Fibroblast of peridontal ligament (primary cell): ENCODE measurements around the gene TMEM212.
"Not testable (repeated sequence)": the region's sequence is repeated elsewhere in the genome, so short reads cannot be mapped to it uniquely, and the experiment has no call there.

Experiments used
- DNase-seq: peaks from one replicate; pipeline ENCODE4 v3.0.0-alpha.2; 2010; ENCODE audit errors: extremely low read depth

The TMEM212 gene

DNA sequence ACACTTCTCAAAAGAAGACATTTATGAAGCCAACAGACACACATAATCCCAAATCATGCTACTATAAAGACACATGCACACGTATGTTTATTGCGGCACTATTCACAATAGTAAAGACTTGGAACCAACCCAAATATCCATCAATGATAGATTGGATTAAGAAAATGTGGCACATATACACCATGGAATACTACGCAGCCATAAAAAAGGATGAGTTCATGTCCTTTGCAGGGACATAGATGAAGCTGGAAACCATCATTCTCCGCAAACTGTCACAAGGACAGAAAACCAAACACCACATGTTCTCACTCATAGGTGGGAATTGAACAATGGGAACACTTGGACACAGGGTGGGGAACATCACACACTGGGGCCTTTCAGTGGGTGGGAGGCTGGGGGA, 15.6 kb downstream of the TMEM212 start:
- not testable (repeated sequence) for DNase-seq

GRCh38 chr3:171860830-171861535, 17.8 kb downstream of the TMEM212 start:
- peak; percentile 96 for DNase-seq

- no peak for DNase-seq
These were observed 19.2 kb downstream of the TMEM212 start for GRCh38 chr3:171862392-171862791.

DNA sequence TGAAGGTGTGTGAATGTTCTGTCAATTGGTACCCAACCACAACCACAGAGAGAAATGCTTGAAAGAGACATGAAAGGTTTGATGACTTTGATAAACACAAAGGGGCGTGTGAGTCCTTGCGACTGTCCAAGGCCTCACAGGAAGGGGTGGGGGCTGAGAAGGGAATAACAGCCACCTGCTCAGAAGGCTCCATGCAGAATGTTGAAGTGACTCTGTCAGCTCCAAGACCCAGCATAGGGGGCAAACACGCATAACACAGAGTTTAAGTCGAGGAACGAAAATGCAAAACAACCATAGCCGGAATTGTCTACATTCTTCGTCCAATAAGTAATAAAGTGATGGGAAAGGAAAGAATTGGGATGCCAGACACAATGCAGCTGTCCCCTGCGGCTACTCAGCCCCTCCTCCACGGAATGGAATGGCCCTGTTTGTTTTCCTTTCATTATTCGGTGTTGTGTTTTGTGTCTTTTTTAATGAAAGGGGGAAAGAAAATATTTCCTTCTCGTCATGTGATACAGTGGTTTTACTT, 19.9 kb downstream of the TMEM212 start:
- DNase-seq: peak; percentile 49

- DNase-seq: no peak
These were observed 20.8 kb downstream of the TMEM212 start for GRCh38 chr3:171863920-171864319.

GRCh38 chr3:171865191-171865865, 22.2 kb downstream of the TMEM212 start:
- DNase-seq: no peak

DNA sequence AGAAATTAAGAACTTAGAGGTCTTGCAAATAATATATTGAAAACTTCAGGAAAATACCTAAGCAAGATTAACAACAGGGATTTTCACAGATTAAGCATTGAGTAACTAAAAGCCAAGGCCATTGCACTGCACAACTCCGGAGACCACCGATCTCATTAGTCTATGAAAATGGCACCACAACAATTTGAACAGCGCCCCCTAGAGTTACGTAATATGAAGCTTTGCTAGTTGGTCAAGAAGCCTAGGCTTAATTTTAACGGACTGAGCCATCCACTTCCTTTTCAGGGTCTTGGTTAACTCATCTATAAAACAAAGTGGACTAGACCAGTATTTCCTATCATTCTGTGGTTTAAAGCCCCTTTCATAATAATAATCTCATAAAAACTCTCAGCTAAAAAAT, 24.8 kb downstream of the TMEM212 start:
- no peak for DNase-seq

- DNase-seq: peak; percentile 35
These were observed 28.5 kb downstream of the TMEM212 start for GRCh38 chr3:171871392-171872274.

- DNase-seq: peak; percentile 32
These were observed 30.4 kb downstream of the TMEM212 start for GRCh38 chr3:171873580-171873979.

DNA sequence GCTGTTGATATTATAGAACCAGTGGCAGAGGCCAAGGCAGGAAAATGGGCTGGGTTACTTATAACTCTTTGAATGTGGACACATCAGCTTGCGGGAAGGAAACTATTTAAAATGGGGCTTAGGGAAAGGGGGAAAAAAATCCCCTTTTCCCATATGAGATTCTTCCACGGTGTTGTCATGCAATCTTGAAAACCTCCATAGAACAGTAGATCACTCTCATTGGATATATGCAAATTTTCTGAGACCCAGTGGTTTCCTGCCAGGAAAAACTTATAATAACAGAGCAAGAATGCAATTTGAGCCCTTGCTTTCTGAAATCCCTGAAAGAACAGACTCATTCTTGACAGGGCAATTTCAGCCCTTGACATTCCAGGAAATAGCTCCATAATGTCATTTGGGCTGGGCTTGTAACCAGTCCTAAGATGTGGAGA, 31.1 kb downstream of the TMEM212 start:
- DNase-seq: peak; percentile 100

DNA sequence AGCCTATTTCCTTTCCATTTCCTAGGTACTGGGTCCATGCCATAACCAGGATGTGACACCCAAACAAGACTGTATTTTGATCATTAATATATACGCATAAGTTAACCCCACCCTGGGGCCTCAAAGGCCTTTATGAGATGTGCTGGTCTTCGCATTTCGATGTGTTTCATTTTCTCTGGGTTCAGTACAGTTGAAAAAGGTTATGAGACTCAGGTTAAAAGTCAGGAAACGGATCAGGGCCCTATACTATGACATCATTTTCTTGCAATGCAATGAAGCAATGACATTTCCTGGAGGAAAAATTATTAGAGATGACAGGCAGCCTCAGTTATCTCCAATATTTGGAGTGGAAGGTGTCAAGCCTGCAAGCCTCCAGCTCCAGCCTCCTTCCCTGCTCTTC, 31.7 kb downstream of the TMEM212 start:
- peak; percentile 28 for DNase-seq

GRCh38 chr3:171875923-171876412, 32.8 kb downstream of the TMEM212 start:
- peak; percentile 30 for DNase-seq

- peak; percentile 98 for DNase-seq
These were observed 33.6 kb downstream of the TMEM212 start for GRCh38 chr3:171876680-171877147.

DNA sequence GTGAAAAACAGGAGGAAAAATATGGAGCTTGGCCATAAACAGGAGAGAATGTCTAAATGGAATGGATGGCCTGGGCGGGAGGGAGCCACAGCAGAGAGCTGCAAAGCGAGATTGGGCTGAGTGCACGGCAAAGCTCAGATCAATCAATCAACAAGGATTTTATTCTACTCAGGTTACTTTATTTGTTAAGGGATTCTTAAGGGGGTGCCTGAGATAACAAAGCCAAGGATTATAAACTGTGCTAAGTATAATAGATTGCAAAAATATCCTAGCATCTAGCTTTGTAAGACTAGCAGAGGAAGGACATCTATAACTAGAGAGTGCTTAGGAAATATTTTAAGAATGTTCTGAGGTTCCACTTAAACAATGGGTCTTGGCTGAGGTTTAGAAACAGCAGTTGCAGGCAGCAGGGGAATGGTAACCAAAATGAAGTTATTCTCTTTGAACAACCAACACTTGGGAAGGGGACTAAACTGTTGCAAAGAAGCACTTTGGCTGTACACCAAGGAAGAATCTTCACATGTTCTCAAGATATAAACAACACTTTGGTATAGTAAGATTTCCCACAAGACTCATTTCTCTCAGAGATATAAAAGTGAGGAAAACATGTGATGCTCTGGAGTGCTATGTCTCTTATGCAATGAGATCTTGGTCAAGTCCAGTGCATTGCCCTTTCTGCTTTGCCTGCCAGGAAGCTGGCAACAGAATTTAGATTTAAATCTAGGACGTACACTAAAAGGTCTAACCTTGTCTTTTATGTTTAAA, 35.5 kb downstream of the TMEM212 start:
- DNase-seq: peak; percentile 70

GRCh38 chr3:171879472-171879871, 36.3 kb downstream of the TMEM212 start:
- no peak for DNase-seq

DNA sequence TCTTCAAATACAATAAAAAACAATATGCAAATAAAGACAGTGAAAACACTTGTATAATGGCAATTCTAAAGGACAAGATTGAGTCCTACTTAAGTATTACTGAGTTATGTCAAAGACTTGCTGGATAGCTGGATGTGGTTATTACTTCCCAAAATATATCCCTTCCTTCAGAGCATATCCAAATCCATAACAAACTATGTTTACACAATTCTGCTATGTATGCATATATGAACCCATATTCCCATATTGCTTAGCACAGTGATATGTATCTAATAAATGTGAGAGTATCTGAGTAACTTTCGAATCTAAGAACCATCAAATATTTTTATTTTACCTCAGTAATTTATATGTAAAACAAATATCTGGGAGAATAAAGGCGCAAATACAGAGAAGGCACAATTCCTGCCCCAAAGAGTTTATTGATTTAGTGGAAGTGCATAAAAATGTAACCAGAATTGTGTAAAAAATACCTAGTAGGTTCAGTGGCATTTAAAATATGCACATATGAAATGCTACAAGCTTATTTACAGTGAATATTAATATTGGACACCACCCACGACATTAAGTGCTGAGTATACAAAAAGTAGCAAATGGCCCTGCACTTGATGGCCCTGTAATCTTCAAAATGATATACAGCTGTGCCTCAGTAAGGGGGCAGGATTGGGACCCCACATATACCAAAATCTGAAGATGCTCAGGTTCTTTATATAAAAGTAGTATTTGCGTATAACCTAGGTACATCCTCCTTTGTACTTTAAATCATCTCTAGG, 37.1 kb downstream of the TMEM212 start:
- no peak for DNase-seq

DNA sequence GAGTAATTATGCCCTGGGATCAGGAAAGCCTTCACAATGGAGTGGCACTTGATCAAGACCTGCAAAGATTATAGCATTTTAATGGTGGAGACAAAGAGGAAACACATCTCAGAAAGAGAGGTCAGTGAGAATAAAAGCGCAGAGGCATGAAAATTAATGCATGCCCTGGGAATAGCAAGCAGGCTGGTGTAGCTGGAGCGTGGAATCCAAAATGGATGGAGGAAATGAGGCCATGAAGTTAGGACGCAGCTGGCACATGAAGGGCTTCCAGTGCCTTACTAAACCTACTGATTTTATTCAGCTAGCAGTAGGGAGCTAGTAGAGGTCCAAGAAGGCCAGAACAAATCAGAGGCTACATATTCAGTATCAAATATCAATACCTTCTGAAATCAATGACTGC, 38.1 kb downstream of the TMEM212 start:
- DNase-seq: no peak

- no peak for DNase-seq
These were observed 40.2 kb downstream of the TMEM212 start for GRCh38 chr3:171883257-171883892.

DNA sequence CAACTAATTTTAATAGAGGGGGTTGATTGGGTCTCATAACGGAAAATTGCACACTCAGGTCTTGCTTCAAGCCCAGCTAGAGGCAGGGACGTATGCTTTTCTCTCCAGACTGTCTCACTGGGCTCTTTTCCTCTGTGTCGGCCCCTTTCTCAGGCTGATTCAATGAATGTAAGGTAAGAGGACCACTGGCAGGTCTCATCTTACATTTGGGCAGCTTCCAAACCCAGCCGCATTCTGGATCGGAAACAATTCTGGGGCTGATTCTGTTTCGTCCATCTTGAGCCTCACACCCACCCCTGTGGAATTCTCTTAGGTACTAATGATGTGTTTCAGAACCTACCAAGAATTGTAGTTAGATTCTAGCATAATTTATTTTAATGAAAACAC, 40.7 kb downstream of the TMEM212 start:
- DNase-seq: no peak

GRCh38 chr3:171888466-171888865, 45.3 kb downstream of the TMEM212 start:
- no peak for DNase-seq
